Lower leg skin (tissue), 3 donors: ENCODE measurements around the gene DAPP1.

Experiments
- CTCF ChIP-seq, 3 donors: fragments of 450-650 bp; IDR thresholded peaks; one replicate each; pipeline ENCODE4 v1.5.1; 2016; ENCODE audit warnings: antibody characterized with exemption in 3 of 3, mild to moderate bottlenecking in 3 of 3, moderate library complexity in 2 of 3
- POLR2A ChIP-seq, 2 donors: fragments of 450-650 bp; IDR thresholded peaks; one replicate each; pipeline ENCODE4 v1.6.1; 2016 to 2017; ENCODE audit warnings: antibody characterized with exemption in 2 of 2, mild to moderate bottlenecking in 1 of 2, moderate library complexity in 1 of 2

GRCh38 chr4:99826016-99826415 is 9.4 kb downstream of the DAPP1 start:
- TF ChIP-seq CTCF (IDR thresholded peaks at IDR 0.05) (no peak), POLR2A (IDR thresholded peaks at IDR 0.05) (no peak)
